Measurements from ENCODE around the gene CD2. TPM values are rescaled to one million over a fixed set of nuclear protein-coding genes. Genes with fewer than 3 reads are reported as not detected.

CD2 gene
- total RNA-seq, 1 experiment from 2014 or later = not detected

- ChIA-PET POLR2A (no interaction called here), CTCF (no interaction called here)
- intact Hi-C loops (cut with micrococcal nuclease; ENCODE audit: unreplicated experiment) = loop anchor here (5.0 kb wide), 1 partner anchor 153 kb away; the partner anchor contains the start of gene CD58
- H3K9me3 Mint-ChIP-seq (ENCODE audit: unreplicated experiment) = no peaks in the 10 kb centered on the region
- no peak overlapping the region for H3K4me3 Mint-ChIP-seq (ENCODE audit: unreplicated experiment)
- peaks cover 3% of the 10 kb centered on the region for H3K27me3 Mint-ChIP-seq (ENCODE audit: insufficient read depth, unreplicated experiment)
- peak in 1 of 2 experiments; percentile 53 for DNase-seq
- peak; percentile 40 to 49 for TF ChIP-seq CTCF (IDR thresholded peaks at IDR 0.05; ENCODE audit: insufficient read depth in 1 of 2, low read depth in 1 of 2, low read length in 1 of 2, severe bottlenecking in 1 of 2, unreplicated experiment in 1 of 2)
- H3K27ac Mint-ChIP-seq (ENCODE audit: unreplicated experiment) = no peak overlapping the region
- Histone ChIP-seq H3K27me3 (replicated peaks; ENCODE audit: control insufficient read depth, insufficient read depth, low read length) (no peaks in the 10 kb centered on the region), H3K9me3 (no peaks in the 10 kb centered on the region), H3K36me3 (ENCODE audit: control insufficient read depth, insufficient read depth, low read length) (no peaks in the 10 kb centered on the region), H3K4me3 (ENCODE audit: low read depth, low read length) (no peak overlapping the region), H3K4me1 (no peaks in the 10 kb centered on the region)
- H3K4me1 Mint-ChIP-seq (ENCODE audit: low read depth, unreplicated experiment) = no peaks in the 10 kb centered on the region
- H3K36me3 Mint-ChIP-seq (ENCODE audit: insufficient read depth, unreplicated experiment) = no peaks in the 10 kb centered on the region
- no TSS peak for BruUV-seq (replicated peaks)
Measured at GRCh38 chr1:116724765-116725375, 29.4 kb upstream of the CD2 start.

DNA sequence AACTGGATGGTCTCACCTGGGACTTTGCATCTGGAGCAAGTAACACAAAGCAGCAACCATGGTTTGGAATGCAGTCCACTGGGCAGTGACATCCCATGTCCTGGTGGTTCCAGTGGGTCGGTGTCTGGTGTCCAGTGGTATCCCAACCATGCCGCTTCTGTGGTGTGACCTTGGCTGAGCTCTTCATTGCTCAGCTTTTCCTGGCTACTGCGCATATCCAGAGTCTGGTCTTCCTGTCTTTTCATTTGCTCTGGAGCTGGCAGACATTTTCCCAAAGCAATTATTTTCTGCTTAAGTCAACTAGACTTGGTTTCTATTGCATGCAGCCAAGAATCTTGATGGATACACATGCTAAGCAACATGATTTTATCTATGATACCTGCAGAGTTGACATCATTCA, 28.4 kb upstream of the CD2 start:
- no peak overlapping the region for H3K4me3 Mint-ChIP-seq (ENCODE audit: unreplicated experiment)
- ChIA-PET POLR2A (no interaction called here), CTCF (no interaction called here)
- BruUV-seq (replicated peaks) = no TSS peak
- no peak for DNase-seq
- H3K9me3 ChIP-seq = no peaks in the 10 kb centered on the region
- no peaks in the 10 kb centered on the region for H3K27me3 ChIP-seq (replicated peaks; ENCODE audit: control insufficient read depth, insufficient read depth, low read length)
- no peaks in the 10 kb centered on the region for H3K4me1 Mint-ChIP-seq (ENCODE audit: low read depth, unreplicated experiment)
- no peaks in the 10 kb centered on the region for H3K36me3 Mint-ChIP-seq (ENCODE audit: insufficient read depth, unreplicated experiment)
- H3K4me1 ChIP-seq = no peaks in the 10 kb centered on the region
- H3K27me3 Mint-ChIP-seq (ENCODE audit: insufficient read depth, unreplicated experiment) = peaks cover 5% of the 10 kb centered on the region
- no peaks in the 10 kb centered on the region for H3K9me3 Mint-ChIP-seq (ENCODE audit: unreplicated experiment)
- no peak overlapping the region for H3K4me3 ChIP-seq (ENCODE audit: low read depth, low read length)
- H3K36me3 ChIP-seq (ENCODE audit: control insufficient read depth, insufficient read depth, low read length) = no peaks in the 10 kb centered on the region
- intact Hi-C loops (cut with micrococcal nuclease; ENCODE audit: unreplicated experiment) = no loop called here
- no peak for TF ChIP-seq CTCF (IDR thresholded peaks at IDR 0.05; ENCODE audit: insufficient read depth in 1 of 2, low read depth in 1 of 2, low read length in 1 of 2, severe bottlenecking in 1 of 2, unreplicated experiment in 1 of 2)
- H3K27ac Mint-ChIP-seq (ENCODE audit: unreplicated experiment) = no peak overlapping the region

DNA sequence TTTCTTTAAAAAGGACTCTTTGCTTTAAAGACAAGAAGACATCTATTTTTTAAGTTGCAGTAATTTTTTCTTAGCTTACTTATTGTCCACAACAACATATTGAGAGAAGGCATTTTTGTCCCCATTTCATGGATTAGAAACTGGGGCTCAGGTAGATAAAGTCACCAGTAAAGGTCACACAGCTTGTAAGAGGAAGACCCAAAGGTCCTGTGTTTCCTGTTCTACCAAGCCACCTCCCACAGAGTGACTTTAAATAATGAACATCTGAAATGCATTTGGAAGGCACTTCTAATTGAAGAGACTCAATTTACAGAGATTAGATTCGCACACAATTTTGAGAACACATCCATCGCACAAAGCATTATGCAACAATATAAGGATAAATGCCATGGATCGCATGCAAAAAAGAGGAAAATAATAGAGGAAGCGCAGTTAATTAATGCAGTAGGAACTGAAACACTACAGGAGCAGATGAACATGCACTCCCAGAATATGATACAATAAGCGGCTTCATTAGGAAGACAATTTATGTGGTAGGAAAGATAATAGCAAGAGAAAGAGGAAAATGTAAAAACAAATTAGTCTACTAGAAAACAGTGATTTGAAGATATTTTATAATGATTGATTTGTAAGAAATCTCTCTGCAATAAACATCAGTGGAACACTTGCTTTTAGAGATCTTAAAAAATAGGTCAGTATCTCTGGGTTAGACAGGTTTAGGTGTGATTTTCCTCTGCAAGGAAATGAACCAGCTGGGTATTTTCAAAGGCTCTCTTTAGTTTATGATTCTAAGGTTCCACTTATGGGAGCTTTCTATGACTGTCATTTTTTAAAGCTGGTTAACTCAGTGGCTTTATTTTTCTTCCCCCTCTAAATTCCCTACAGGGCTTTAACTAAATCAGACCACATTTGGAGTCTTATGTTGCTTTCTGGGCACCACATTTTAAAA, 27.1 kb upstream of the CD2 start:
- ChIA-PET POLR2A (no interaction called here), CTCF (no interaction called here)
- Histone ChIP-seq H3K4me3 (ENCODE audit: low read depth, low read length) (no peak overlapping the region), H3K36me3 (ENCODE audit: control insufficient read depth, insufficient read depth, low read length) (no peaks in the 10 kb centered on the region), H3K9me3 (no peaks in the 10 kb centered on the region), H3K4me1 (no peaks in the 10 kb centered on the region), H3K27me3 (replicated peaks; ENCODE audit: control insufficient read depth, insufficient read depth, low read length) (no peaks in the 10 kb centered on the region)
- intact Hi-C loops (cut with micrococcal nuclease; ENCODE audit: unreplicated experiment) = no loop called here
- Mint-ChIP-seq H3K4me1 (ENCODE audit: low read depth, unreplicated experiment) (no peaks in the 10 kb centered on the region), H3K4me3 (ENCODE audit: unreplicated experiment) (no peak overlapping the region), H3K36me3 (ENCODE audit: insufficient read depth, unreplicated experiment) (no peaks in the 10 kb centered on the region), H3K9me3 (ENCODE audit: unreplicated experiment) (no peaks in the 10 kb centered on the region), H3K27ac (ENCODE audit: unreplicated experiment) (no peak overlapping the region), H3K27me3 (ENCODE audit: insufficient read depth, unreplicated experiment) (peaks cover 5% of the 10 kb centered on the region)
- no peak for DNase-seq
- BruUV-seq (replicated peaks) = no TSS peak
- TF ChIP-seq CTCF (IDR thresholded peaks at IDR 0.05; ENCODE audit: insufficient read depth in 1 of 2, low read depth in 1 of 2, low read length in 1 of 2, severe bottlenecking in 1 of 2, unreplicated experiment in 1 of 2) = no peak
